HG02642 (cell line): Measurements from ENCODE around the gene BMP5.
"Not testable (repeated sequence)": the region's sequence is repeated elsewhere in the genome, so short reads cannot be mapped to it uniquely, and the experiment has no call there.

ENCODE experiments used
- ATAC-seq: cut with Tn5 transposase; IDR thresholded peaks from one replicate; pipeline ENCODE4 v1.9.1; 2021; ENCODE audit warnings: mild to moderate bottlenecking; ENCODE audit not compliant: unreplicated experiment, poor library complexity

Gene BMP5

GRCh38 chr6:55875400-55875799 is at the start of gene BMP5:
Gene BMP5, minus strand, starts transcription at chr6:55875590. Its CDS starts 725 bp downstream, at chr6:55874865.
- no peak for ATAC-seq

DNA sequence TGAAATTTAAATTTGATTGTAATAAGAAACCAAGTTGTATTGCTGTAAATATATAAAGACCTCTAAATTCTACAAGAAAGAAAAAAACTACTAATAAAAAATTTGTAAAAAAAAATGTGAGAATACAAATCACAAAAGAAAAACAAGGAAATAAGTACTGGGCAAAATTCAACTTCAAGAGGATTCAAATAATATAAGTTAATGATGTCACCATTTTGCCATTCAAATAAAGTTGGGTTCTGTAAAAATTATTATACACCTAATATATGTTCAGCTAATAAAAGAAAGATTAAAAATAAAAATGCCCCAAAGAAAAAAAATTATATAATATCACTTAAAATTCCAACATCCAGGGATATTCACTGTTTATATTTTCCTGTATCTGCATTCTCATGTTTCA is 47.0 kb upstream of the BMP5 start:
- no peak for ATAC-seq

GRCh38 chr6:55919716-55920308 is 44.4 kb upstream of the BMP5 start:
- ATAC-seq = no peak

- ATAC-seq = no peak
Observed at GRCh38 chr6:55918639-55919038, 43.2 kb upstream of the BMP5 start.

GRCh38 chr6:55917751-55918415 is 42.5 kb upstream of the BMP5 start:
- ATAC-seq = no peak

DNA sequence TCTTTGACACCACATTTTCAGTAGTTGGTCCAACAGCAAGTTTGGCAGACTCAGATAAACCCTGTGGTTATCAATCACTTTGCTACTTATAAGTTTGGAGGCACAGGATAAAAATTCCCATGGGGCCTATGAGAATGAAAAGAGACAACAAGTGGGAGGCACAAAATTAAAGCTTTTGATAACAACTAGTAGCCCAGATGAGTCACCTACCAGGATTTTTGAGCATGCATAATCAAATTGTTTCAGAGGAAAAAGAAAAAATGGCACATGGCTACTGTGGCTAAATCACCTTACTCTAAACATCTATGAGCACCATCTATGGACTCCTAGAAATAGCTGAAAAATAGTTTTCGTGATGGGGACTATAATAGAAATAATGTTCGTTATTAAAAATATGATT is 40.8 kb upstream of the BMP5 start:
- no peak for ATAC-seq

DNA sequence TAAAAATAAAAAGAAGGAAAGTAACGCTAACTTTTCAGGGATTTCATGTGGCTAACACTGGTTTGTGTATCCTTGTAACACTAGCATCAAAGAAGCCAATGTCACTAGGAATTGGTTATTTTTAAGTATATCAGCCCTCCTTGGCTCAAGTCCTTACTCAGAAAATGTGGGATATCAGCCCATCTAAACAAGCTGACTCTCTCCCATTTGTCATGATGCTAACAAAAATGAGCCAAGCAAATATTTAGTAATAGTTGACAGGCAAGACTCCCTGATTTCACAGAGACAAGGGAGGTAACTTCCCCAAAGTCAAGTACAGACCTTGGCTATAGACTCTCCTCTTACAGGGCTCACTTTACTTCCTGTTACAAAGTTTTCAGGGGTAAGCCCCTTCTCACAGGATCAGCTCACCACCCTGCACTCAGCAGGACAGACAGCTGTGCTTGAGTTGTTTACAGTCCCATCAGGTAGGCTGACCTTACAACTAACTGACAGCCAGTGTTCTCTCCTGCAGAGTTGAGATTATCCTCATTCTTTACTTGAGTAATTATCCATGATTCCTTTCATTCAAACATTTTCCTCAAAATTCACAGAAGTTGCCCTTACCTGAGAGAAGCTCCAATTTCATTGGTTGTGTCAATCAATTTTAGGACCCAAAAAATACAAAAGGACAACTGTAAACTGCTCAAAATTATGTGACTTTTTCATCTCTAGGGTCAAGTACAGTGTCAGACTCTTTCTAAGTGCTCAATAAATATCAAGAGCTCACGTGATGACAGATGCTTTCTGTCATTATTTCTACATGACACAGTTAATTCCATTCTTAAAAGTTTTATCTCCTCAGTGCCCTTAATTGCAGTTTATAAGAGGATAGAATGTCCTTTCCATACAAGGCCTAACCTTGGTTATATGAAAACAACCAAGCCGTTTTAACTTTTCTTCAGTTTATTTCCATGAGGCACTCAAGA is 38.1 kb upstream of the BMP5 start:
- no peak for ATAC-seq

DNA sequence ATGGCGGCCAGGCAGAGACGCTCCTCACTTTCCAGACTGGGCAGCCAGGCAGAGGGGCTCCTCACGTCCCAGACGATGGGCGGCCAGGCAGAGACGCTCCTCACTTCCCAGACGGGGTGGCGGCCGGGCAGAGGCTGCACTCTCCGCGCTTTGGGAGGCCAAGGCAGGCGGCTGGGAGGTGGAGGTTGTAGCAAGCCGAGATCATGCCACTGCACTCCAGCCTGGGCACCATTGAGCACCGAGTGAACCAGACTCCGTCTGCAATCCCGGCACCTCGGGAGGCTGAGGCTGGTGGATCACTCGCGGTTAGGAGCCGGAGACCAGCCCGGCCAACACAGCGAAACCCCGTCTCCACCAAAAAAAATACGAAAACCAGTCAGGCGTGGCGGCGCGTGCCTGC is 35.1 kb upstream of the BMP5 start:
- ATAC-seq = not testable (repeated sequence)

GRCh38 chr6:55909911-55910310 is 34.5 kb upstream of the BMP5 start:
- ATAC-seq = not testable (repeated sequence)

DNA sequence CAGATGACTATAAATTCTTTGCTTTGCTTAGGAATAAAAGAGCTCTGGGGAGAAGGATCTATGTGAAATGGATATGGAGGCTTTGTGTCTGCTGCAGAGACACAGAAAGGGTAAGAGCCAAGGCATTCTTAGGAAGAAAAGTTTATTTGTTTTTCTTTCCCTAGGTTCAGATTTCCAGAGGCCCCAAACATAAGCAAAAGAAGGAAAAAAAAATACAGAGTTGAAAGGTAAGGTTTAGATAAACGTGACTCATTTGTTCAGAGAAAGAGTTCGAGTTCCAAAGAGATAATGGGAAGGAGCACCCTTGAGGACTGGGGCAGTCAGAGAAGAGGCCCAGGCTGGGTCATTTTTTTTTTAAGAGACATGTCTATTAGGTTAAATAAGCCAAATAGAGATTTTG is 27.4 kb upstream of the BMP5 start:
- no peak for ATAC-seq

DNA sequence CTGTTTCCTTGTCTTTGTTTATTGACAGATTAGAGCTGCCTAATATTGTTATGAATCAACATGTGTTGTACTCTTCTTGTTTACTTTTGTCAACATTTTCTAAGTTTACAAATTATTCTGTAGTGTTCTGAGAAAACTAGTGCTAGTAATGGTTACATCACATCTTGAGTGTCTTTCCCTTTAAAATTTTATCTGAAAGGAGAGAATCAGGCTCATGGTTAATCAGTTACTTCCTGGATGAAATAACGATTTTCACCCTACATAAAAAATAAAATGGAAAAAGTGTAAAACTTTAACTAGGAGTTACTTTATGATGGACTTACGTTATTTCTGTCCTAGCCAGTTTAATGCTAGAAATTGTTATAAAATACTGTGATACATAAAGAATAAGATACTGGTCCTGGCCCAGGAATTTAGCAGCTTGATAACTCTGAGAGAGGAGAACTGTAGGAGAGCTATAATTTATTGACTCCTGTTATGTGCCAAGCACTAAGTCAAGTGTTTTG is 26.4 kb upstream of the BMP5 start:
- ATAC-seq = no peak

GRCh38 chr6:55898342-55898741 is 23.0 kb upstream of the BMP5 start:
- no peak for ATAC-seq

- no peak for ATAC-seq
Observed at GRCh38 chr6:55897346-55897745, 22.0 kb upstream of the BMP5 start.

- no peak for ATAC-seq
Observed at GRCh38 chr6:55895972-55896730, 20.8 kb upstream of the BMP5 start.

DNA sequence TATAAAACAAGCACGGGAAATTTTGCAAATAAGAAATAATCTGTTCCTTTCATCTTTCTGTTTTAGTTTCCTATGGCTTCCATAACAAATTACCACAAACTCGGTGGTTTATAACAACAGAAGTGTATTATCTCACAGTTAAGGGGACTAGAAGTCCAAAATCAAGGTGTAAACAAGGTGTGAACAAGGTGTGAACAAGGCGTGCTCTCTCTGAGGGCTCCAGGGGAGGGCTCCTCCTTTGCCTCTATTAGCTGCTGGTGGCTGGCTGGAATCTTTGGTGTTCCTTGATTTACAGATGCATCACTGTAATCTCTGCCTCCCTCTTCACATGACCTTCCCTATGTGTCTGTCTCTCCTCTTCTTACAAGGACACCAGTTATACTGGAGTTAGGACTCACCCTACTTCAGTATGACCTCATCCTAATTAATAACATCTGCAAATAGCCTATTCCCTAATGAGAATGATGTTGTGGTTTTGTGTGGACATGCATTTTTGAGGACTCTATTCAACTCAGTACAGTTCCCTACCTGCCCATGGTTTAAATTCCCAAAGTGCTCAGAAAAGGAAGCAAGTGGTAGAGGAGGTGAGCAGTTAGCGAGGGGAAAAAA is 17.5 kb upstream of the BMP5 start:
- no peak for ATAC-seq

- no peak for ATAC-seq
Observed at GRCh38 chr6:55888917-55889316, 13.5 kb upstream of the BMP5 start.

DNA sequence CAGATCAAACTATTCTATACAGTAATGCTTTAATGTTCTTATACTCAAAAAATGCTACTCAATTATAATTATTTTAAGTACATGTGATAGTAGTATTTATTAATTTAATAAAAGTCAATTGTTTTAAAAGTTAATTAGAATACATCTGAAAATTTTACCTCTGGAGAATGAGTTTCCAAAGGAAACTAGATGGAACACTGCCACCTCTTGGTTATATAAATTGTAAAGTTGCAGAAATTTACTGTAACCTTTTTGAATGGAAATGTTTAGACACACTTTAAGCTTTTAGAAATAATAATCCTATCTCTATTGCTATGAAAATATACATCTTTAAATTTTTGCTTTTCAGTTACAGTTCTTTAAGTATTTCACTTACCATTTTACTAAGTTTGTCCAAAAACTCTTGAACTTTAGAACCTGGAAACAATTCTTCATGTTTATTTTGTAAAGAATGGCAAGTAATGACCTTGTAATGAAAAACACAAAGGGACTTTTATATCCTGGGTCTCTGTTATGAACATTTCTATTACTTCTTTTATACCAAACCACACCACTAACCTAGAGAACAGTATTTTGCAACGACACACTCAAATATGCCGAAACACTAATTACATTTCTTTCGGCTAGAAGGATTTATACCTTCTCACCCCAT is 10.9 kb upstream of the BMP5 start:
- no peak for ATAC-seq

- ATAC-seq = no peak
Observed at GRCh38 chr6:55882718-55883569, 7.6 kb upstream of the BMP5 start.
